HepG2 (cell line): ENCODE data around the gene WIPF2. TPM values are rescaled to one million over a fixed set of nuclear protein-coding genes. Genes with fewer than 3 reads are reported as not detected.

ENCODE experiments used
- CAMTA2 ChIP-seq: sonication (generic); formaldehyde crosslinking; IDR thresholded peaks from 2 replicates; pipeline ENCODE4 v1.4.0; 2020; ENCODE audit warnings: mild to moderate bottlenecking, missing genetic modification reagents, borderline replicate concordance
- CREB3 ChIP-seq: sonication (generic); formaldehyde crosslinking; IDR thresholded peaks from 2 replicates; pipeline ENCODE4 v1.5.0; 2020; ENCODE audit warnings: missing genetic modification reagents
- CSRNP2 ChIP-seq: sonication (generic); formaldehyde crosslinking; conservative IDR thresholded peaks from 2 replicates; pipeline ENCODE4 v1.8.0; 2022; ENCODE audit warnings: low read depth, missing genetic modification reagents
- KDM6A ChIP-seq: IDR thresholded peaks from 2 replicates; pipeline ENCODE4 v1.6.1; 2016; ENCODE audit warnings: low read depth
- KMT2A ChIP-seq: sonication (generic); formaldehyde crosslinking; IDR thresholded peaks from 2 replicates; pipeline ENCODE4 v1.4.0; 2020; ENCODE audit warnings: missing genetic modification reagents
- MATR3 ChIP-seq: sonication (generic); formaldehyde crosslinking; IDR thresholded peaks from 2 replicates; pipeline ENCODE4 v1.4.0; 2020; ENCODE audit warnings: missing genetic modification reagents
- MTF1 ChIP-seq: sonication (generic); formaldehyde crosslinking; IDR thresholded peaks from 2 replicates; pipeline ENCODE4 v1.5.0; 2020; ENCODE audit warnings: missing genetic modification reagents
- NFKB2 ChIP-seq: sonication (generic); formaldehyde crosslinking; IDR thresholded peaks from 2 replicates; pipeline ENCODE4 v1.4.0; 2020; ENCODE audit warnings: missing genetic modification reagents, borderline replicate concordance
- PLSCR1 ChIP-seq: sonication (generic); formaldehyde crosslinking; IDR thresholded peaks from 2 replicates; pipeline ENCODE4 v1.5.0; 2020; ENCODE audit warnings: missing genetic modification reagents, mild to moderate bottlenecking, borderline replicate concordance
- PTBP1 ChIP-seq: fragments of 200-400 bp; formaldehyde crosslinking; IDR thresholded peaks from 2 replicates; pipeline ENCODE4 v1.6.1; 2018; ENCODE audit warnings: low read length, low read depth; ENCODE audit not compliant: poor library complexity, severe bottlenecking
- ZC3H4 ChIP-seq: sonication (generic); formaldehyde crosslinking; IDR thresholded peaks from 2 replicates; pipeline ENCODE4 v1.4.0; 2020; ENCODE audit warnings: missing genetic modification reagents, borderline replicate concordance
- ZFP90 ChIP-seq: sonication (generic); formaldehyde crosslinking; IDR thresholded peaks from 2 replicates; pipeline ENCODE4 v1.8.0; 2022; ENCODE audit warnings: missing genetic modification reagents, mild to moderate bottlenecking, inconsistent platforms, borderline replicate concordance
- ZHX2 ChIP-seq, 2 experiments: sonication (generic) in 1 of 2; formaldehyde crosslinking in 1 of 2; IDR thresholded peaks; 2 replicates each; pipeline versions ENCODE4 v1.6.1 to v1.9.0; 2014 to 2022; ENCODE audit warnings: antibody characterized with exemption in 1 of 2, borderline replicate concordance in 1 of 2, inconsistent platforms in 1 of 2, low read depth in 1 of 2, missing genetic modification reagents in 1 of 2
- ZKSCAN5 ChIP-seq: sonication (generic); formaldehyde crosslinking; IDR thresholded peaks from 2 replicates; pipeline ENCODE4 v1.5.1; 2020; ENCODE audit warnings: mild to moderate bottlenecking, missing genetic modification reagents
- ZMAT3 ChIP-seq: sonication (generic); formaldehyde crosslinking; conservative IDR thresholded peaks from 2 replicates; pipeline ENCODE4 v1.7.0; 2021; ENCODE audit warnings: missing genetic modification reagents
- ZNF101 ChIP-seq: sonication (generic); formaldehyde crosslinking; IDR thresholded peaks from 2 replicates; pipeline ENCODE4 v1.4.0; 2020; ENCODE audit warnings: mild to moderate bottlenecking, low read depth, missing genetic modification reagents, borderline replicate concordance
- ZNF235 ChIP-seq: sonication (generic); formaldehyde crosslinking; IDR thresholded peaks from 2 replicates; pipeline ENCODE4 v1.8.1; 2023; ENCODE audit warnings: mild to moderate bottlenecking, missing genetic modification reagents, borderline replicate concordance
- ZNF251 ChIP-seq: sonication (generic); formaldehyde crosslinking; IDR thresholded peaks from 2 replicates; pipeline ENCODE4 v1.9.0; 2021; ENCODE audit warnings: mild to moderate bottlenecking, missing genetic modification reagents
- ZNF644 ChIP-seq: IDR thresholded peaks from 2 replicates; pipeline ENCODE4 v1.6.1; 2016; ENCODE audit warnings: low read depth
- polyA plus RNA-seq, 8 experiments: library from polyadenylated mRNA; depleted of rRNA in 3 of 8; stranded (reverse) in 7 of 8; unstranded in 1 of 8; fragments of >200 nt; fragmentation: Illumina TruSeq in 4 of 8; extraction: Trizol in 4 of 8; gene quantifications; 2 replicates each; pipeline versions ENCODE4 v1.2.1 to v1.2.3, GENCODE V29; 2011 to 2016; ENCODE audit warnings: low read depth in 4 of 8, missing spikeins in 1 of 8, mixed read lengths in 1 of 8; ENCODE audit not compliant: insufficient read depth in 1 of 8
- total RNA-seq, 5 experiments: library from RNA; depleted of rRNA; stranded (reverse); fragments of >200 nt; fragmentation: Illumina TruSeq; extraction: Trizol; gene quantifications; 2 replicates each; pipeline ENCODE4 v1.2.3, GENCODE V29; 2016; ENCODE audit warnings: low read depth in 1 of 5

WIPF2 gene
- total and polyA plus RNA-seq, 2 of the 13 experiments (the other 11 are each of a cell fraction or from before 2014, with no cell fraction given): 7.2 to 10.8 TPM

GRCh38 chr17:40218740-40219593 is at the start of gene WIPF2 (continued):
- TF ChIP-seq ZFP90 (CRISPR knock-in tag) (no peak; the same call in 1 of the 2 replicates), CREB3 (0 out of 2 replicates have a peak, but pooled peaks have one; percentile 42), ZKSCAN5 (CRISPR knock-in tag) (no peak; the same call in 1 of the 2 replicates), ZC3H4 (no peak), ZNF644 (0 out of 2 replicates have a peak, but pooled peaks have one; percentile 45), MTF1 (CRISPR knock-in tag) (no peak), ZNF235 (CRISPR knock-in tag) (0 out of 2 replicates have a peak, but pooled peaks have one; percentile 79), CSRNP2 (CRISPR knock-in tag) (no peak), NFKB2 (0 out of 2 replicates have a peak, but pooled peaks have one; percentile 77), PLSCR1 (CRISPR knock-in tag) (no peak), PTBP1 (no peak), KDM6A (CRISPR knock-in tag) (no peak), ZNF251 (CRISPR knock-in tag) (0 out of 2 replicates have a peak, but pooled peaks have one; percentile 39), ZMAT3 (CRISPR knock-in tag) (peak; percentile 75; the same call in 1 of the 2 replicates), ZNF101 (CRISPR knock-in tag) (peak; percentile 76; the same call in 1 of the 2 replicates), KMT2A (CRISPR knock-in tag) (peak; percentile 39; the same call in 1 of the 2 replicates), CAMTA2 (CRISPR knock-in tag) (no peak), MATR3 (CRISPR knock-in tag) (no peak), ZHX2 (IDR thresholded peaks at IDR 0.05; ENCODE audit: low read depth) (peak; percentile 93), ZHX2 (CRISPR knock-in tag; IDR thresholded peaks at IDR 0.05; ENCODE audit: borderline replicate concordance) (no peak)
